Neural cell (in vitro differentiated cells): ENCODE data around the gene BZW2. TPM values are rescaled to one million over a fixed set of nuclear protein-coding genes. Genes with fewer than 3 reads are reported as not detected.

ENCODE experiments used
- H2AFZ ChIP-seq: fragments of 200-600, 300-800 bp; sonication (generic), shearing (Covaris generic); 2 replicates; pipeline ENCODE4 v1.6.0; 2014; ENCODE audit warnings: low read depth, mild to moderate bottlenecking, antibody characterized with exemption, low read length, moderate library complexity
- H3F3A ChIP-seq: fragments of 200-600 bp; shearing (Covaris generic); 2 replicates; pipeline ENCODE4 v1.6.1; 2016; ENCODE audit warnings: mild to moderate bottlenecking, moderate library complexity, mixed read lengths, antibody characterized with exemption, low read length; ENCODE audit not compliant: insufficient read depth, poor library complexity, severe bottlenecking
- H3K27ac ChIP-seq: fragments of 200-600, 300-800 bp; sonication (generic), shearing (Covaris generic); 2 replicates; pipeline ENCODE4 v1.5.1; 2014; ENCODE audit warnings: mild to moderate bottlenecking, low read length, moderate library complexity
- H3K27me3 ChIP-seq: fragments of 300-800, 200-600 bp; sonication (generic), shearing (Covaris generic); 2 replicates; pipeline ENCODE4 v1.6.0; 2014; ENCODE audit warnings: mild to moderate bottlenecking, low read depth, low read length, moderate library complexity; ENCODE audit not compliant: insufficient read depth
- H3K36me3 ChIP-seq: fragments of 300-800, 200-600 bp; sonication (generic), shearing (Covaris generic); 2 replicates; pipeline ENCODE4 v1.5.1; 2014; ENCODE audit warnings: mild to moderate bottlenecking, antibody characterized with exemption, low read length, moderate library complexity; ENCODE audit not compliant: insufficient read depth
- H3K4me2 ChIP-seq: fragments of 300-800, 200-600 bp; sonication (generic), shearing (Covaris generic); 2 replicates; pipeline ENCODE4 v1.6.0; 2014; ENCODE audit warnings: mild to moderate bottlenecking, low read length
- H3K4me3 ChIP-seq: fragments of 300-800, 200-600 bp; sonication (generic), shearing (Covaris generic); 2 replicates; pipeline ENCODE4 v1.5.1; 2014; ENCODE audit warnings: mild to moderate bottlenecking, low read length, moderate library complexity
- H3K79me2 ChIP-seq: fragments of 200-600 bp; shearing (Covaris generic); replicated peaks from 2 replicates; pipeline ENCODE4 v1.6.0; 2014; ENCODE audit warnings: mild to moderate bottlenecking, low read length, moderate library complexity; ENCODE audit not compliant: insufficient read depth
- H3K9ac ChIP-seq: fragments of 300-800, 200-600 bp; sonication (generic), shearing (Covaris generic); 2 replicates; pipeline ENCODE4 v1.6.1; 2016; ENCODE audit warnings: mild to moderate bottlenecking, low read length, mixed read lengths
- H3K9me2 ChIP-seq: fragments of 200-600 bp; shearing (Covaris generic); 2 replicates; pipeline ENCODE4 v1.6.1; 2016; ENCODE audit warnings: mild to moderate bottlenecking, low read length, mixed read lengths; ENCODE audit not compliant: insufficient read depth
- H3K9me3 ChIP-seq: fragments of 200-600, 300-800 bp; sonication (generic), shearing (Covaris generic); 2 replicates; pipeline ENCODE4 v1.6.1; 2016; ENCODE audit warnings: mild to moderate bottlenecking, mixed run types, low read length, moderate library complexity, mixed read lengths
- H4K20me1 ChIP-seq: fragments of 200-600 bp; shearing (Covaris generic); 2 replicates; pipeline ENCODE4 v1.6.1; 2016; ENCODE audit warnings: mild to moderate bottlenecking, mixed run types; ENCODE audit not compliant: insufficient read depth
- EP300 ChIP-seq: fragments of 450-650 bp; conservative IDR thresholded peaks from 2 replicates; pipeline ENCODE4 v1.6.1; 2014; ENCODE audit warnings: antibody characterized with exemption, mild to moderate bottlenecking, moderate library complexity; ENCODE audit not compliant: poor library complexity, severe bottlenecking
- EZH2 ChIP-seq: fragments of 200-600, 300-800 bp; shearing (Covaris generic), sonication (generic); IDR thresholded peaks from 2 replicates; pipeline ENCODE4 v1.6.1; 2014; ENCODE audit warnings: antibody characterized with exemption, low read length, borderline replicate concordance, mild to moderate bottlenecking; ENCODE audit not compliant: insufficient read depth, poor library complexity, severe bottlenecking
- MXI1 ChIP-seq: fragments of 450-650 bp; conservative IDR thresholded peaks from 2 replicates; pipeline ENCODE4 v1.6.1; 2014; ENCODE audit warnings: antibody characterized with exemption, mild to moderate bottlenecking; ENCODE audit not compliant: poor library complexity, severe bottlenecking
- POLR2AphosphoS5 ChIP-seq: IDR thresholded peaks from 2 replicates; pipeline ENCODE4 v1.6.1; 2012
- RAD21 ChIP-seq: fragments of 450-650 bp; conservative IDR thresholded peaks from 2 replicates; pipeline ENCODE4 v1.6.1; 2014; ENCODE audit warnings: antibody characterized with exemption, mild to moderate bottlenecking, moderate library complexity
- SMC3 ChIP-seq: fragments of 450-650 bp; conservative IDR thresholded peaks from 2 replicates; pipeline ENCODE4 v1.6.1; 2014; ENCODE audit warnings: antibody characterized with exemption, mild to moderate bottlenecking, moderate library complexity; ENCODE audit not compliant: poor library complexity
- TAF1 ChIP-seq: IDR thresholded peaks from 2 replicates; pipeline ENCODE4 v1.6.1; 2012; ENCODE audit warnings: low read depth
- polyA plus RNA-seq: library from polyadenylated mRNA; depleted of rRNA; stranded (reverse); fragments of >200 nt; gene quantifications from 2 replicates; pipeline ENCODE4 v1.2.3, GENCODE V29; 2014
- TF ChIP-seq, protein P1 (sequence below): IDR thresholded peaks from 2 replicates; pipeline ENCODE4 v1.6.1; 2012; ENCODE audit warnings: borderline replicate concordance
- TF ChIP-seq, protein P2 (sequence below): fragments of 450-650 bp; IDR thresholded peaks from 2 replicates; pipeline ENCODE4 v1.5.1; 2014; ENCODE audit warnings: antibody characterized with exemption, mild to moderate bottlenecking, moderate library complexity; ENCODE audit not compliant: poor library complexity, severe bottlenecking

The BZW2 gene
- polyA plus RNA-seq, 1 donor from 2014 or later = 203 TPM

DNA sequence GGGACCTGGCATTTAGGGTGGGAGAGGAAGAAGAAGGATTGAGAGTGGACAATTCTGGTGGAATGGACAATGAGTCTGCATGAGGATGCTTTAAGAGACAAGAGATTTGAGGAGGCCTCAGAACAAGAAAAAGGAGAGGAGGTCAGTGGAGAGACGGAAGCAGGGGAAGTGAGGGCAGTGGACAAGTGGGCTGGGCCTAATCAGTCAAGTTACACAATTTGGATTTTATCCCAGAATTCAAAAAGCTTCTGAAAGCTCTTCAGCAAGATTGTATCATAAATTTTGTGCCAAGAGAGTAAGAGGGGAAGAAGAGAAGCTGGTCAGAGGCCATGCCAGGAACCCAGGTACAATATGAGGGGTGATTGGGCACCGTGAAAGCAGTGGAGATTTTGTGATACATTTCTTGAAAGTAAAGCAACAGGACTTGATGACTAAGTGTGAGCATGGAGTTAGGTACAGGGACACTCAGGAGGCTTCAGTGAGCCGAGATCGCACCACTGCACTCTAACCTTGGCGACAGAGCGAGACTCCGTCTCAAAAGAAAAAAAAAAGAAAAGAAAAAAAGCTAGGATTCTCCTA, 88.3 kb downstream of the BZW2 start:
- Histone ChIP-seq H3K27me3 (no peaks in the 10 kb centered on the region), H4K20me1 (no peaks in the 10 kb centered on the region), H3K4me3 (no peak overlapping the region), H3K27ac (no peak overlapping the region), H3K36me3 (no peaks in the 10 kb centered on the region), H3K9me2 (no peaks in the 10 kb centered on the region), H3F3A (no peaks in the 10 kb centered on the region), H3K9ac (no peak overlapping the region), H3K9me3 (no peaks in the 10 kb centered on the region), H3K4me2 (no peak overlapping the region), H2AFZ (no peak overlapping the region), H3K79me2 (no peaks in the 10 kb centered on the region)
- TF ChIP-seq TAF1 (no peak), RAD21 (no peak), SMC3 (no peak), POLR2AphosphoS5 (no peak), MXI1 (no peak), EZH2 (no peak), EP300 (no peak)
- TF ChIP-seq, protein P1, sequence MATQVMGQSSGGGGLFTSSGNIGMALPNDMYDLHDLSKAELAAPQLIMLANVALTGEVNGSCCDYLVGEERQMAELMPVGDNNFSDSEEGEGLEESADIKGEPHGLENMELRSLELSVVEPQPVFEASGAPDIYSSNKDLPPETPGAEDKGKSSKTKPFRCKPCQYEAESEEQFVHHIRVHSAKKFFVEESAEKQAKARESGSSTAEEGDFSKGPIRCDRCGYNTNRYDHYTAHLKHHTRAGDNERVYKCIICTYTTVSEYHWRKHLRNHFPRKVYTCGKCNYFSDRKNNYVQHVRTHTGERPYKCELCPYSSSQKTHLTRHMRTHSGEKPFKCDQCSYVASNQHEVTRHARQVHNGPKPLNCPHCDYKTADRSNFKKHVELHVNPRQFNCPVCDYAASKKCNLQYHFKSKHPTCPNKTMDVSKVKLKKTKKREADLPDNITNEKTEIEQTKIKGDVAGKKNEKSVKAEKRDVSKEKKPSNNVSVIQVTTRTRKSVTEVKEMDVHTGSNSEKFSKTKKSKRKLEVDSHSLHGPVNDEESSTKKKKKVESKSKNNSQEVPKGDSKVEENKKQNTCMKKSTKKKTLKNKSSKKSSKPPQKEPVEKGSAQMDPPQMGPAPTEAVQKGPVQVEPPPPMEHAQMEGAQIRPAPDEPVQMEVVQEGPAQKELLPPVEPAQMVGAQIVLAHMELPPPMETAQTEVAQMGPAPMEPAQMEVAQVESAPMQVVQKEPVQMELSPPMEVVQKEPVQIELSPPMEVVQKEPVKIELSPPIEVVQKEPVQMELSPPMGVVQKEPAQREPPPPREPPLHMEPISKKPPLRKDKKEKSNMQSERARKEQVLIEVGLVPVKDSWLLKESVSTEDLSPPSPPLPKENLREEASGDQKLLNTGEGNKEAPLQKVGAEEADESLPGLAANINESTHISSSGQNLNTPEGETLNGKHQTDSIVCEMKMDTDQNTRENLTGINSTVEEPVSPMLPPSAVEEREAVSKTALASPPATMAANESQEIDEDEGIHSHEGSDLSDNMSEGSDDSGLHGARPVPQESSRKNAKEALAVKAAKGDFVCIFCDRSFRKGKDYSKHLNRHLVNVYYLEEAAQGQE = no peak
- TF ChIP-seq, protein P2, sequence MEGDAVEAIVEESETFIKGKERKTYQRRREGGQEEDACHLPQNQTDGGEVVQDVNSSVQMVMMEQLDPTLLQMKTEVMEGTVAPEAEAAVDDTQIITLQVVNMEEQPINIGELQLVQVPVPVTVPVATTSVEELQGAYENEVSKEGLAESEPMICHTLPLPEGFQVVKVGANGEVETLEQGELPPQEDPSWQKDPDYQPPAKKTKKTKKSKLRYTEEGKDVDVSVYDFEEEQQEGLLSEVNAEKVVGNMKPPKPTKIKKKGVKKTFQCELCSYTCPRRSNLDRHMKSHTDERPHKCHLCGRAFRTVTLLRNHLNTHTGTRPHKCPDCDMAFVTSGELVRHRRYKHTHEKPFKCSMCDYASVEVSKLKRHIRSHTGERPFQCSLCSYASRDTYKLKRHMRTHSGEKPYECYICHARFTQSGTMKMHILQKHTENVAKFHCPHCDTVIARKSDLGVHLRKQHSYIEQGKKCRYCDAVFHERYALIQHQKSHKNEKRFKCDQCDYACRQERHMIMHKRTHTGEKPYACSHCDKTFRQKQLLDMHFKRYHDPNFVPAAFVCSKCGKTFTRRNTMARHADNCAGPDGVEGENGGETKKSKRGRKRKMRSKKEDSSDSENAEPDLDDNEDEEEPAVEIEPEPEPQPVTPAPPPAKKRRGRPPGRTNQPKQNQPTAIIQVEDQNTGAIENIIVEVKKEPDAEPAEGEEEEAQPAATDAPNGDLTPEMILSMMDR = no peak

DNA sequence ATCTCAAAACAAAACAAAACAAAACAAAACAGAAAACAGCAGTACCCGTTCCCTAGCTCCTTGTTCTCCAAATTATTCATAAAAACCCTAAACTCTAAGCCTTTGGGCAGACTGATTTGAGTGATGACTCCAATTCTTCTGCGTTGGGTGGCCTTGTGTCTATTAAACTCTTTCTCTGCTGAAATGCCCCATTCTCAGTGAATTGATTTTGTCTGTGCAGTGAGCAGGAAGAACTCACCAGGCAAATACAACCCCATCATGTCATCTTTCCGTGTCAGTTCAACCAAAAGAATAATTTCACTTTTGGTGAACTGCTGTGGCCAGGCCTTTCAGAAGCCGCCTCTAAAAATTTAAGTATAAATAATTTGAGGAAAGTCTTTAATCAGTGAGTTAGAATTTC, 89.0 kb downstream of the BZW2 start:
- H2AFZ ChIP-seq = no peak overlapping the region

More for the DNA sequence above, 89.0 kb downstream of the BZW2 start:
- Histone ChIP-seq H3K9me2 (no peaks in the 10 kb centered on the region), H3K79me2 (no peaks in the 10 kb centered on the region), H3K9me3 (no peaks in the 10 kb centered on the region), H3K27ac (no peak overlapping the region), H3K4me3 (no peak overlapping the region), H3K27me3 (no peaks in the 10 kb centered on the region), H4K20me1 (no peaks in the 10 kb centered on the region), H3K9ac (no peak overlapping the region), H3K36me3 (no peaks in the 10 kb centered on the region), H3F3A (no peaks in the 10 kb centered on the region), H3K4me2 (no peak overlapping the region)
- no peak for TF ChIP-seq RAD21
- TF ChIP-seq MXI1 = no peak
- TF ChIP-seq, protein P2 = no peak
- TF ChIP-seq POLR2AphosphoS5 = no peak
- no peak for TF ChIP-seq SMC3
- no peak for TF ChIP-seq EZH2
- TF ChIP-seq TAF1 = no peak
- no peak for TF ChIP-seq EP300
- TF ChIP-seq, protein P1 = no peak
